ENCODE measurements around the gene SMTNL2. TPM values are rescaled to one million over a fixed set of nuclear protein-coding genes. Genes with fewer than 3 reads are reported as not detected.

The SMTNL2 gene
- total and polyA plus RNA-seq, 2 of the 4 experiments (the other 2 are of a cell fraction), result not detected

DNA sequence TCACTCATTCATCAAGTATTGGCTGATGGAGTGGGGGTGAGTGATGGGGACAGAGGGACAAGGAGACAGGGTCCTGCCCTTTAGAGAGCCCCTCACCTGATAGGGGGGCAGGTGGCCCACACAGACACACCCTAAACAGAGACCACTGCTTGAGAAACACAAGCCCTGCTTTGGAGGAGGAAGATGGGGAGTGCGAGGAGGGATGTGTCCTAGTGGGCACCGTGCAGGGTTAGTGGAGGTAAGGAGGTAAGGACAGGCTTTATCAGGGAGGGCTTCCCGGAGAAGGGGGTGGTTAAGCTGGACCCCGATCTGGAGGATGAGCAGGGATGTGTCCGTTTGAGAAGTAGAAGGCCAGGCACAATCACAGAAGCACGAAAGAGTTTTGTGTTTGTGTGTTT, 8.2 kb upstream of the SMTNL2 start:
- WGBS, 2 experiments (ENCODE audit: extremely low coverage in 2 of 2, insufficient read length in 1 of 2), result 35% methylated on average over 6 of the region's 6 CpGs; no CpG with 5 or more reads in 1 of the 2 experiments
- H2BK20ac ChIP-seq (ENCODE audit: low read depth, low read length), result no peak overlapping the region
- BruUV-seq (replicated peaks), result no TSS peak
- POLR2A ChIA-PET (ENCODE audit: unreplicated experiment), result no interaction called here
- no peak overlapping the region for H2BK15ac ChIP-seq (ENCODE audit: low read depth, low read length)
- CTCF ChIA-PET, result no interaction called here
- peaks cover 1% of the 10 kb centered on the region; the same call in 1 of the 2 replicates for H3K4me1 ChIP-seq (ENCODE audit: control insufficient read depth, insufficient read depth, low read length)
- H3K9ac ChIP-seq (ENCODE audit: low read depth, low read length), result no peak overlapping the region
- H3K27ac ChIP-seq (ENCODE audit: insufficient read depth, low read length), result no peak overlapping the region
- H3K4me2 ChIP-seq (ENCODE audit: low read depth, low read length), result no peak overlapping the region
- H3K14ac ChIP-seq (replicated peaks; ENCODE audit: low read depth, low read length), result no peak overlapping the region
- H4K20me1 ChIP-seq (ENCODE audit: insufficient read depth, low read length), result no peaks in the 10 kb centered on the region
- TF ChIP-seq SMC3 (IDR thresholded peaks at IDR 0.05; ENCODE audit: low read depth, low read length) (no peak), NFE2L2 (IDR thresholded peaks at IDR 0.05; ENCODE audit: low read depth, low read length) (no peak), MAFK (IDR thresholded peaks at IDR 0.05; ENCODE audit: low read depth, low read length) (no peak), MAZ (IDR thresholded peaks at IDR 0.05; ENCODE audit: borderline replicate concordance, low read depth, low read length) (no peak), POLR2A (IDR thresholded peaks at IDR 0.05; ENCODE audit: low read depth, low read length) (no peak), ELK1 (IDR thresholded peaks at IDR 0.05; ENCODE audit: borderline replicate concordance, low read depth, low read length) (no peak)
- in situ Hi-C loops (cut with MboI; ENCODE audit: low sequenced_read_pairs) (loop anchor here (10.0 kb wide), 1 partner anchor 309 kb away; no protein-coding TSS in a partner anchor), intact Hi-C loops (cut with micrococcal nuclease) (no loop called here), dilution Hi-C loops (cut with HindIII; ENCODE audit: low sequenced_read_pairs, unreplicated experiment) (no loop called here)
- no peak overlapping the region for H3K23ac ChIP-seq (ENCODE audit: low read depth, low read length)
- H3K79me1 ChIP-seq (ENCODE audit: low read depth in 1 of 2, low read length in 2 of 2), result no peaks in the 10 kb centered on the region
- no peak overlapping the region for H2AFZ ChIP-seq (replicated peaks; ENCODE audit: low read length, poor library complexity)
- H3K36me3 ChIP-seq (ENCODE audit: control insufficient read depth, insufficient read depth, low read length), result no peaks in the 10 kb centered on the region
- no peak overlapping the region for H4K5ac ChIP-seq (ENCODE audit: low read depth, low read length)
- no peak overlapping the region for H4K91ac ChIP-seq (ENCODE audit: insufficient read depth, low read depth, low read length)
- H3K27me3 ChIP-seq (ENCODE audit: control insufficient read depth, insufficient read depth, low read length), result peaks cover 35% of the 10 kb centered on the region
- no peaks in the 10 kb centered on the region for H3K9me1 ChIP-seq (ENCODE audit: insufficient read depth, low read length)
- no peak overlapping the region for H3K4me3 ChIP-seq (ENCODE audit: insufficient read depth, low read depth, low read length)
- no peak overlapping the region for H2BK5ac ChIP-seq (ENCODE audit: low read depth, low read length, poor library complexity, severe bottlenecking)
- no peak for DNase-seq
- H3K18ac ChIP-seq (ENCODE audit: low read depth, low read length), result no peak overlapping the region
- H2BK120ac ChIP-seq (ENCODE audit: low read depth, low read length), result no peak overlapping the region
- no peak overlapping the region for H3K56ac ChIP-seq (ENCODE audit: extremely low read depth, insufficient read depth, low read length)
- no peak overlapping the region for H2AK9ac ChIP-seq (replicated peaks; ENCODE audit: low read depth, low read length, poor library complexity)
- no peak for ATAC-seq (ENCODE audit: low read depth)
- H4K8ac ChIP-seq (ENCODE audit: low read depth in 2 of 2, low read length in 2 of 2), result no peak overlapping the region
- H3K4ac ChIP-seq (ENCODE audit: low read depth, low read length), result no peak overlapping the region
- H2AK5ac ChIP-seq (ENCODE audit: low read depth, low read length), result no peak overlapping the region
- H3K9me3 ChIP-seq (ENCODE audit: control insufficient read depth, insufficient read depth, low read length), result no peaks in the 10 kb centered on the region

All from IMR-90 (cell line).